ENCODE data around the gene NR4A3. TPM values are rescaled to one million over a fixed set of nuclear protein-coding genes. Genes with fewer than 3 reads are reported as not detected.

NR4A3 gene
- total and polyA plus RNA-seq, 10 donors: 0.32 to 6.7 (median 2.2) TPM

- no peak for DNase-seq
- 70 to 95% (median 83%) methylated on average over 2 of the region's 2 CpGs for WGBS, 5 donors
- no peaks in the 10 kb centered on the region for H3K27me3 ChIP-seq (replicated peaks in 1 of 7)
- H3K4me1 ChIP-seq: no peaks in the 10 kb centered on the region
- H3K36me3 ChIP-seq: no peaks in the 10 kb centered on the region
- TF ChIP-seq POLR2A (IDR thresholded peaks at IDR 0.05) (no peak), POLR2AphosphoS5 (IDR thresholded peaks at IDR 0.05) (no peak)
- TF ChIP-seq, protein P1, sequence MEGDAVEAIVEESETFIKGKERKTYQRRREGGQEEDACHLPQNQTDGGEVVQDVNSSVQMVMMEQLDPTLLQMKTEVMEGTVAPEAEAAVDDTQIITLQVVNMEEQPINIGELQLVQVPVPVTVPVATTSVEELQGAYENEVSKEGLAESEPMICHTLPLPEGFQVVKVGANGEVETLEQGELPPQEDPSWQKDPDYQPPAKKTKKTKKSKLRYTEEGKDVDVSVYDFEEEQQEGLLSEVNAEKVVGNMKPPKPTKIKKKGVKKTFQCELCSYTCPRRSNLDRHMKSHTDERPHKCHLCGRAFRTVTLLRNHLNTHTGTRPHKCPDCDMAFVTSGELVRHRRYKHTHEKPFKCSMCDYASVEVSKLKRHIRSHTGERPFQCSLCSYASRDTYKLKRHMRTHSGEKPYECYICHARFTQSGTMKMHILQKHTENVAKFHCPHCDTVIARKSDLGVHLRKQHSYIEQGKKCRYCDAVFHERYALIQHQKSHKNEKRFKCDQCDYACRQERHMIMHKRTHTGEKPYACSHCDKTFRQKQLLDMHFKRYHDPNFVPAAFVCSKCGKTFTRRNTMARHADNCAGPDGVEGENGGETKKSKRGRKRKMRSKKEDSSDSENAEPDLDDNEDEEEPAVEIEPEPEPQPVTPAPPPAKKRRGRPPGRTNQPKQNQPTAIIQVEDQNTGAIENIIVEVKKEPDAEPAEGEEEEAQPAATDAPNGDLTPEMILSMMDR (IDR thresholded peaks at IDR 0.05 in 8 of 11, conservative IDR thresholded peaks at IDR 0.05 in 3 of 11): no peak
- no peak overlapping the region for H3K27ac ChIP-seq
- no peak overlapping the region for H3K4me3 ChIP-seq
- H3K9me3 ChIP-seq: no peaks in the 10 kb centered on the region
- intact Hi-C loops (cut with DNase I; ENCODE audit: low total_unique reads): no loop called here
Observed at GRCh38 chr9:99868845-99869244, 47.2 kb downstream of the NR4A3 start.

DNA sequence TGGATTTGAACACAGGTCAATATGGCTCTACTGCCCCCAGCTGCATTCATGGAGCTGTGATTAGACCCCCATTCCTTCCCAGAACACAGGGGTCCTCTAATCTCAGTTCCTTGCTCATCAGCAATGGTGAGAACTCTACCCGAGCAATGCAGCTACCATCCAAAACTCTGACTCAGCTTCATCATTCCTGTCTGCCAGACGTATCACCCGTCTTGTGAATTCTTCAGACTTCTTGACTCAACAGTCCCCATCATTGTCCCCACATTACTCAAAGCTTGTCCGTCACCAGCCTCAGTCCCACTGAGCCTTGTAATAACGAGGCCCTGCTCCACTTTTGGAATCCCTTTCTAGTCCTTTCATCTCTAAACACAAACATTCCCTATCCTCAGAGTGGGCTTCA, 48.4 kb downstream of the NR4A3 start:
- H3K36me3 ChIP-seq: no peaks in the 10 kb centered on the region
- H3K4me1 ChIP-seq: no peaks in the 10 kb centered on the region
- no peaks in the 10 kb centered on the region for H3K9me3 ChIP-seq
- H3K4me3 ChIP-seq: no peak overlapping the region
- no peak for DNase-seq
- TF ChIP-seq POLR2AphosphoS5 (IDR thresholded peaks at IDR 0.05): no peak
- no peak for TF ChIP-seq POLR2A (IDR thresholded peaks at IDR 0.05)
- TF ChIP-seq, protein P1 (IDR thresholded peaks at IDR 0.05 in 8 of 11, conservative IDR thresholded peaks at IDR 0.05 in 3 of 11): no peak
- intact Hi-C loops (cut with DNase I; ENCODE audit: low total_unique reads): no loop called here
- H3K27ac ChIP-seq: no peak overlapping the region
- no peaks in the 10 kb centered on the region for H3K27me3 ChIP-seq (replicated peaks in 1 of 7)
- 85 to 96% (median 92%) methylated on average over 5 of the region's 5 CpGs for WGBS, 5 donors

GRCh38 chr9:99873531-99873930, 51.8 kb downstream of the NR4A3 start:
- no peak for DNase-seq
- TF ChIP-seq POLR2AphosphoS5 (IDR thresholded peaks at IDR 0.05): no peak
- TF ChIP-seq, protein P1 (IDR thresholded peaks at IDR 0.05 in 8 of 11, conservative IDR thresholded peaks at IDR 0.05 in 3 of 11): no peak
- TF ChIP-seq POLR2A (IDR thresholded peaks at IDR 0.05): no peak
- no peak overlapping the region for H3K4me3 ChIP-seq
- WGBS, 5 donors: 91 to 94% (median 92%) methylated on average over 3 of the region's 3 CpGs
- H3K27ac ChIP-seq: no peak overlapping the region
- no peaks in the 10 kb centered on the region for H3K36me3 ChIP-seq
- H3K4me1 ChIP-seq: no peaks in the 10 kb centered on the region
- intact Hi-C loops (cut with DNase I; ENCODE audit: low total_unique reads): no loop called here
- H3K9me3 ChIP-seq: peaks cover 0 to 7% (median 0%) of the 10 kb centered on the region in 8 donors
- no peaks in the 10 kb centered on the region for H3K27me3 ChIP-seq (replicated peaks in 1 of 7)

- Histone ChIP-seq H3K27me3 (replicated peaks in 1 of 7) (no peaks in the 10 kb centered on the region), H3K9me3 (peaks cover 0 to 7% (median 0%) of the 10 kb centered on the region in 8 donors), H3K4me1 (no peaks in the 10 kb centered on the region), H3K27ac (no peak overlapping the region), H3K4me3 (no peak overlapping the region), H3K36me3 (no peaks in the 10 kb centered on the region)
- TF ChIP-seq POLR2A (IDR thresholded peaks at IDR 0.05) (no peak), POLR2AphosphoS5 (IDR thresholded peaks at IDR 0.05) (no peak)
- TF ChIP-seq, protein P1 (IDR thresholded peaks at IDR 0.05 in 8 of 11, conservative IDR thresholded peaks at IDR 0.05 in 3 of 11): no peak
- intact Hi-C loops (cut with DNase I; ENCODE audit: low total_unique reads): no loop called here
- DNase-seq: no peak
- WGBS, 5 donors: 76 to 90% (median 86%) methylated on average over 4 of the region's 4 CpGs
Observed at GRCh38 chr9:99873943-99874584, 52.4 kb downstream of the NR4A3 start.
